HCT116 (cell line): Measurements from ENCODE around the gene KRT81. TPM values are rescaled to one million over a fixed set of nuclear protein-coding genes. Genes with fewer than 3 reads are reported as not detected.

Experiments
- ATAC-seq: fragments of 200-7000 bp; cut with Tn5 transposase; 2 replicates; pipeline ENCODE4 v1.9.1; 2020; ENCODE audit warnings: mild to moderate bottlenecking, moderate library complexity
- BruUV-seq: library from RNA; stranded (reverse); fragments of 400-500 nt; replicated peaks from 2 replicates; lab custom pipeline; 2021; lab: Mats Ljungman, UMichigan
- CTCF ChIA-PET: fragments of 300-600 bp; sonication (Branson Sonifier 250); formaldehyde crosslinking; loops from one replicate; lab custom pipeline; 2021; ENCODE audit warnings: antibody characterized with exemption; lab: Charles Lee
- POLR2A ChIA-PET: fragments of 300-600, 350-600 bp; sonication (Branson Sonifier 250); formaldehyde crosslinking; loops from one replicate; lab custom pipeline; 2021; ENCODE audit warnings: antibody characterized with exemption; lab: Charles Lee
- RAD21 ChIA-PET, 2 experiments: fragments of 300-600 bp; sonication (Branson Sonifier 250); formaldehyde crosslinking; loops; one replicate each; lab custom pipeline; 2023; ENCODE audit warnings: low total read pairs in 2 of 2; ENCODE audit not compliant: uncharacterized antibody in 2 of 2, unreplicated experiment in 2 of 2, low non-redundant PET in 1 of 2; lab: Charles Lee
- DNase-seq: peaks from one replicate; pipeline ENCODE4 v3.0.0-alpha.2; 2010; ENCODE audit warnings: low read depth, low spot score
- H2AFZ ChIP-seq: fragments of 200-600 bp; shearing (Covaris generic), sonication (generic); 2 replicates; pipeline ENCODE4 v1.6.1; 2017; ENCODE audit warnings: low read depth, mixed run types, mixed read lengths, antibody characterized with exemption, low read length; ENCODE audit not compliant: poor library complexity, severe bottlenecking
- H3K27ac ChIP-seq: 2 replicates; pipeline ENCODE4 v1.5.1; 2012; ENCODE audit warnings: low read depth, low read length
- H3K27me3 ChIP-seq: fragments of 200-600 bp; sonication (generic); 2 replicates; pipeline ENCODE4 v1.6.1; 2016; ENCODE audit warnings: mixed run types, low read length, mixed read lengths; ENCODE audit not compliant: insufficient read depth
- H3K36me3 ChIP-seq, 2 experiments: fragments of 200-500 bp in 1 of 2; fragments of 200-600 bp in 1 of 2; sonication (Bioruptor generic) in 1 of 2; sonication (generic) in 1 of 2; 2 replicates each; pipeline versions ENCODE4 v1.5.1 to v1.6.1; 2014 to 2016; ENCODE audit warnings: low read length in 2 of 2, inconsistent platforms in 1 of 2, mixed read lengths in 1 of 2, mixed run types in 1 of 2; ENCODE audit not compliant: insufficient read depth in 2 of 2, control insufficient read depth in 1 of 2
- H3K4me1 ChIP-seq, 2 experiments: fragments of 200-600 bp in 1 of 2; sonication (generic) in 1 of 2; 2 replicates each; pipeline versions ENCODE4 v1.5.1 to v1.6.1; 2012 to 2017; ENCODE audit warnings: low read length in 2 of 2, inconsistent platforms in 1 of 2, mild to moderate bottlenecking in 1 of 2, mixed read lengths in 1 of 2, mixed run types in 1 of 2, moderate library complexity in 1 of 2; ENCODE audit not compliant: insufficient read depth in 2 of 2, control insufficient read depth in 1 of 2
- H3K4me2 ChIP-seq: fragments of 200-600 bp; sonication (generic); 2 replicates; pipeline ENCODE4 v1.6.1; 2017; ENCODE audit warnings: mixed run types, low read length, mixed read lengths
- H3K4me3 ChIP-seq, 2 experiments: fragments of 200-600 bp in 1 of 2; sonication (generic) in 1 of 2; replicated peaks in 1 of 2; 2 replicates each; pipeline ENCODE4 v1.5.1; 2011 to 2016; ENCODE audit warnings: low read length in 2 of 2, control low read depth in 1 of 2, low read depth in 1 of 2, mild to moderate bottlenecking in 1 of 2, mixed read lengths in 1 of 2, mixed run types in 1 of 2
- H3K79me2 ChIP-seq: fragments of 200-600 bp; sonication (generic); 2 replicates; pipeline ENCODE4 v1.6.1; 2017; ENCODE audit warnings: mild to moderate bottlenecking, mixed run types, low read length, moderate library complexity, mixed read lengths; ENCODE audit not compliant: insufficient read depth
- H3K9ac ChIP-seq: fragments of 200-600 bp; sonication (generic); 2 replicates; pipeline ENCODE4 v1.6.1; 2016; ENCODE audit warnings: low read length, mixed read lengths
- H3K9me2 ChIP-seq: fragments of 200-600 bp; sonication (generic), shearing (Covaris generic); 2 replicates; pipeline ENCODE4 v1.6.1; 2017; ENCODE audit warnings: mixed run types, mild to moderate bottlenecking, moderate library complexity; ENCODE audit not compliant: insufficient read depth
- H3K9me3 ChIP-seq, 2 experiments: fragments of 200-500 bp in 1 of 2; fragments of 200-600 bp in 1 of 2; sonication (Bioruptor generic) in 1 of 2; sonication (generic) in 1 of 2; 2 replicates each; pipeline ENCODE4 v1.6.1; 2014 to 2017; ENCODE audit warnings: low read length in 2 of 2, mixed read lengths in 2 of 2, inconsistent platforms in 1 of 2, low read depth in 1 of 2, mild to moderate bottlenecking in 1 of 2, mixed run types in 1 of 2, moderate library complexity in 1 of 2; ENCODE audit not compliant: control insufficient read depth in 1 of 2, insufficient read depth in 1 of 2
- H4K20me1 ChIP-seq: fragments of 200-600 bp; sonication (generic), shearing (Covaris generic); 2 replicates; pipeline ENCODE4 v1.6.1; 2017; ENCODE audit warnings: mixed run types, mild to moderate bottlenecking, moderate library complexity; ENCODE audit not compliant: insufficient read depth
- CBX3 ChIP-seq: IDR thresholded peaks from 2 replicates; pipeline ENCODE4 v1.6.1; 2012; ENCODE audit warnings: low read depth
- CEBPB ChIP-seq: IDR thresholded peaks from 2 replicates; pipeline ENCODE4 v1.6.1; 2012; ENCODE audit warnings: low read depth
- CTCF ChIP-seq, 3 experiments: fragments of 200-600 bp in 1 of 3; sonication (generic) in 1 of 3; IDR thresholded peaks in 2 of 3; conservative IDR thresholded peaks in 1 of 3; 2 replicates each; pipeline ENCODE4 v1.5.1; 2012 to 2017; ENCODE audit warnings: low read depth in 2 of 3, low read length in 2 of 3, antibody characterized with exemption in 1 of 3, borderline replicate concordance in 1 of 3, control low read depth in 1 of 3, mild to moderate bottlenecking in 1 of 3, mixed read lengths in 1 of 3, mixed run types in 1 of 3, moderate library complexity in 1 of 3; ENCODE audit not compliant: insufficient read depth in 1 of 3
- ELF1 ChIP-seq: IDR thresholded peaks from 2 replicates; pipeline ENCODE4 v1.6.1; 2012; ENCODE audit warnings: low read depth, borderline replicate concordance
- JUND ChIP-seq: IDR thresholded peaks from 2 replicates; pipeline ENCODE4 v1.6.1; 2012
- MAX ChIP-seq: IDR thresholded peaks from 2 replicates; pipeline ENCODE4 v1.6.1; 2012
- POLR2A ChIP-seq: IDR thresholded peaks from 2 replicates; pipeline ENCODE4 v1.7.0; 2011; ENCODE audit warnings: borderline replicate concordance; ENCODE audit not compliant: insufficient read depth, insufficient read length; ENCODE audit errors: extremely low read depth
- POLR2AphosphoS5 ChIP-seq: IDR thresholded peaks from 2 replicates; pipeline ENCODE4 v1.6.1; 2011; ENCODE audit warnings: mild to moderate bottlenecking, low read depth, low read length, moderate library complexity
- RAD21 ChIP-seq: IDR thresholded peaks from 2 replicates; pipeline ENCODE4 v1.6.1; 2012; ENCODE audit warnings: low read depth, mild to moderate bottlenecking
- SRF ChIP-seq: IDR thresholded peaks from 2 replicates; pipeline ENCODE4 v1.6.1; 2012; ENCODE audit warnings: low read depth
- YY1 ChIP-seq: IDR thresholded peaks from 2 replicates; pipeline ENCODE4 v1.6.1; 2011; ENCODE audit warnings: low read length, low read depth, moderate library complexity, mild to moderate bottlenecking; ENCODE audit not compliant: insufficient replicate concordance; ENCODE audit errors: extremely low read depth
- ZBTB33 ChIP-seq: IDR thresholded peaks from 2 replicates; pipeline ENCODE4 v1.6.1; 2011; ENCODE audit warnings: mild to moderate bottlenecking, low read length, moderate library complexity; ENCODE audit not compliant: insufficient replicate concordance; ENCODE audit errors: extremely low read depth
- intact Hi-C: fragments of 100-400 bp; cut with micrococcal nuclease; formaldehyde crosslinking; loops from 2 replicates; pipeline ENCODE4 v1.10.0; 2022
- total RNA-seq: library from RNA; stranded (reverse); gene quantifications from one replicate; pipeline ENCODE4 v1.2.1, GENCODE V29; 2021; ENCODE audit not compliant: unreplicated experiment
- TF ChIP-seq, protein P1 (sequence below): IDR thresholded peaks from 2 replicates; pipeline ENCODE4 v1.6.1; 2012

Gene KRT81
- total RNA-seq, 1 experiment from 2014 or later, result 0.84 TPM

- no peak for DNase-seq
- BruUV-seq, result no TSS peak
- ATAC-seq, result no peak
Observed at GRCh38 chr12:52245962-52246569, 45.3 kb downstream of the KRT81 start.

More at GRCh38 chr12:52245962-52246569, 45.3 kb downstream of the KRT81 start:
- Histone ChIP-seq H3K4me2 (peak overlapping the region; percentile 82), H3K27ac (no peak overlapping the region), H3K9me2 (no peaks in the 10 kb centered on the region), H3K79me2 (no peaks in the 10 kb centered on the region), H3K27me3 (no peaks in the 10 kb centered on the region), H3K4me1 (peaks cover 66 to 83% of the 10 kb centered on the region in 2 experiments), H3K9ac (peak overlapping the region; percentile 44), H3K36me3 (no peaks in the 10 kb centered on the region), H2AFZ (no peak overlapping the region), H3K4me3 (no peak overlapping the region), H3K9me3 (no peaks in the 10 kb centered on the region), H4K20me1 (no peaks in the 10 kb centered on the region)
- ChIA-PET POLR2A (interaction anchor here (1.2 kb wide), 1 partner anchor 34 kb away, joined by 3 read pairs; no protein-coding TSS in a partner anchor), CTCF (interaction anchor here (0.8 to 3.5 kb wide), 3 partner anchors 33 to 81 kb away, joined by 3 to 21 read pairs (median 4); no protein-coding TSS in a partner anchor), RAD21 (interaction anchor here in 1 of 2 experiments (0.6 kb wide), 1 partner anchor 37 kb away, joined by 6 read pairs; no protein-coding TSS in a partner anchor)
- intact Hi-C loops, result no loop called here
- TF ChIP-seq CBX3 (no peak), POLR2A (no peak), YY1 (no peak), SRF (no peak), POLR2AphosphoS5 (no peak), MAX (no peak), CEBPB (no peak), JUND (no peak), RAD21 (no peak), CTCF (IDR thresholded peaks at IDR 0.05 in 2 of 3, conservative IDR thresholded peaks at IDR 0.05 in 1 of 3; ENCODE audit: borderline replicate concordance in 1 of 3, insufficient read depth in 1 of 3, low read depth in 2 of 3, low read length in 2 of 3) (no peak), ZBTB33 (no peak), ELF1 (no peak)
- TF ChIP-seq, protein P1, sequence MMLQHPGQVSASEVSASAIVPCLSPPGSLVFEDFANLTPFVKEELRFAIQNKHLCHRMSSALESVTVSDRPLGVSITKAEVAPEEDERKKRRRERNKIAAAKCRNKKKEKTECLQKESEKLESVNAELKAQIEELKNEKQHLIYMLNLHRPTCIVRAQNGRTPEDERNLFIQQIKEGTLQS, result no peak
